Right renal pelvis (tissue), 4 donors: ENCODE measurements around the gene U2AF2. TPM values are rescaled to one million over a fixed set of nuclear protein-coding genes. Genes with fewer than 3 reads are reported as not detected.

Source experiments
- DNase-seq, 4 donors: peaks; one replicate each; pipeline ENCODE4 v3.0.0-alpha.2; 2013; ENCODE audit warnings: low read depth in 4 of 4, low spot score in 3 of 4, missing footprints in 1 of 4
- polyA plus RNA-seq, 4 donors: library from polyadenylated mRNA; unstranded; fragments of 120-200 nt; gene quantifications; one replicate each; pipeline ENCODE4 v1.2.1, GENCODE V29; 2013; ENCODE audit not compliant: insufficient read length in 4 of 4

Gene U2AF2
- polyA plus RNA-seq, 4 donors, result 178 to 218 (median 182) TPM

GRCh38 chr19:55642153-55643002, 12.5 kb upstream of the U2AF2 start:
- DNase-seq, result no peak

GRCh38 chr19:55643003-55643886, 11.6 kb upstream of the U2AF2 start, which contains the start of gene ZNF581:
ZNF581 (plus strand) TSS chr19:55643649; CDS start chr19:55644572, 923 bp downstream.
- peak in 1 of 4 donors; percentile 65 for DNase-seq

GRCh38 chr19:55643887-55644176, 11.0 kb upstream of the U2AF2 start:
- no peak for DNase-seq

DNA sequence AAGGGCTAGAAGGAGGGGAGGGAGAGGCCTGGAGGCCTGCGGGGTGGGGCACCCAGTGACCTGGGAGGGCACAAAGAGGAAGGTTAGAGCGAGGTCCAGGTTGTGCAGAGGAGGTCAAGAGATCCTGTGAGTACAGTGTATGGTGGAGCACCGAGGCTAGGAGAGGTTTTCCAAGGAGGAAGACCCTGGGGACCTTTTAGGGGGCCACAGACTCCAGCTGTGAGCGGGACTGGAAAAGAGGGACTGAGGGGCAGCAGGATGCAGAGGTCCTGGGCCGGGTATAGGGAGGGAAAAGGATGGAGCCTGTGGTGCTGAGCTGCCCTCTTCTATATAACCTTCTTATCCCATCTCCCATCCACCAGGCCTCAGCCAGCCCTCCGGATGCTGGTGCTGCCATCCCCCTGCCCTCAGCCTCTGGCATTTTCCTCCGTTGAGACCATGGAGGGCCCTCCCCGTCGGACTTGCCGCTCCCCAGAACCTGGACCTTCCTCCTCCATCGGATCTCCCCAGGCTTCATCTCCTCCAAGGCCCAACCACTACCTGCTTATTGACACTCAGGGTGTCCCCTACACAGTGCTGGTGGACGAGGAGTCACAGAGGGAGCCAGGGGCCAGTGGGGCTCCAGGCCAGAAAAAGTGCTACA, 10.5 kb upstream of the U2AF2 start:
- DNase-seq, result no peak

- no peak for DNase-seq
Observed at GRCh38 chr19:55644842-55645511, 9.9 kb upstream of the U2AF2 start.

DNA sequence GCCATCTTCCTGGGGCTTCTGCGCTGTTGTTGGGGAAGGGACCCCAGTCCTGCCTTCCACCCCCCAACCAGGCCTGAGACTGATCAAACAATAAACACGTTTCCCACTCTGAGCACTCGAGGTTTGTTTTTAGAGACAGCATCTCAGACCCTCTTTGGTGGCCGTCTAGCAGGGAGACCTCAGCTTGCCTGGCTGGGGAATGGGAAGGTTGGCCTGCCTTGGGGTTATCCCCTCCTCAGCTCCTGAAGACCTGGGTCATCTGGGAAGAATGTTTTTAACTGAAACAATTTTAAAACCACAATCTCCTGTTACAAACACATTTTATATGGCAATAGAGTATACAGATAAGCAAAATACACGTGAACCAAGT, 9.3 kb upstream of the U2AF2 start:
- DNase-seq, result no peak

- no peak for DNase-seq
Observed at GRCh38 chr19:55646889-55647731, 7.7 kb upstream of the U2AF2 start.

DNA sequence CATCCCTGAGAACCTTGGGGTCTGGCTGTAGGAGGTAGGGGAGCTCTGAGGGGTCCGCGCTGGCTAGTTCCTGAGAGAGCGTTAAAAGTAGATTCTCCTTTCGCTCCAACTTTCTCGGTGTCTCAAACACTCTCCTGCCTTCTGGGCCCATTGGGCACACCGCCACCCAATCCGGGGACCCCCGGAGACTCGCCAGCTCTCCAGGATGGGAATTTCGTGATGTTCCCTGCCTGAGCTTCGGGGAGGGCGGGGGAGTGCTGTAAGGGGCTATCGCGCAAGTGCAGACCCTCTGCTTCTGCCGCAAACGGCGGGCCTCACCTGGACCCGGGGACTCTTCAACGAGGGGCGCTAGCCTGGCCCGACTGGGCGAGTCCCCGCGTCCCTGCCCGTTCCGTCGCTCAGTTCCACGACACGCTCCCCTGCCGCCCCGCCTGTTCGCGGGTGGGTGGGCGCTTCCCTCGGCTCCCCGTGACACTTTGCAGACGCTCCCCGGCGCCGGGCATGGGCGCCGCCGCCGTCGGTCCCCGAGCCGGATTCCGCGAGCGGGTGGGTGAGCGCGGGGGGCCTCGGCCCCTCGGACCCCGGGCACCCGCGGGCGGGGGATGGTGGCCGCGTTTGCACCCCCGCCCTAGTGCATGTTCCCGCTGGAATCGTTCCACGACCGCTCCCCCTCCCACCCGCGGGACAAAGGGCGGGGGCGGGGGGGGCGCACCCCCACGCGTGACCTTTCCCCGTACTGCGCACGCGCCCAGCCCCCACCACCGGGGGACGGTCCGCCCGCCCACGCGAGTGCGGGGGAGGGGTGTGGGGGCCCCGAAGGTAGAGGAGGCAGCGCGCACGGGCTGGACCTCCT, 6.9 kb upstream of the U2AF2 start, which contains the start of gene CCDC106:
CCDC106 (plus strand) TSS at position 481 of the 853 bp plus-strand sequence. CDS start 835 bp downstream, outside the sequence.
- peak in 2 of 4 donors; percentile 62 to 78 for DNase-seq

DNA sequence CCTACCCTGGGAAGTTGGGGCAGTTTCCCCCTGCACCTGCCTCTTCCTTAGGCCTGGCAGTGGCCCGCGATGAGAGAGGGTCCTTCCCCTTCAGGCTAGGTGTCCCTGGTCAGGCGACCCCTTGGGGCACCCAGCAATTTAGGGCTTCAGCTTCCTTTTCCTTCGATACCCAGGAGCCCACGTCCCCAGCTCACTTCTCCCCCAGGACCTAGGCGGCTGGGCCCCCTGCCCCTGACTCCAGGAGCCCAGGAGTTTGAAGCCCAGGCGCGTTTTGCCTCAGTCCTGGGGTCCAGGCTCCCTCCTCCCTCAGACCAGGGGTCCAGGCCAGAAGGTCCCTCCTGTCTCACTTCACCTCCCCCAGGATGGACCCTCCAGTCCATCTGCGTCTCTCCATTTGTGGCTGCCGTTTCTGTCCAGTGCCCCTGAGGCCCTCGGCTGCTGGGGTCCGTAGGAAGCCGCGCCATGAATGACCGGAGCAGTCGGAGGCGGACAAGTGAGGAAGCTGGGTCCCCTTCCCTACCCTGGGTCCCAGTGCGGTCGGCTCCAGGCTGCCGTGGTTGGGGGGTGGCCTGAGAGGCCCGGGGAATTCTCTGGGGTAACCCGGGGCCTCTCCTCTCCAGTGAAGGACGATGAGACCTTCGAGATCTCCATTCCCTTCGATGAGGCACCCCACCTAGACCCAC, 6.1 kb upstream of the U2AF2 start:
- DNase-seq, result no peak

GRCh38 chr19:55649268-55650125, 5.3 kb upstream of the U2AF2 start:
- no peak for DNase-seq

- DNase-seq, result no peak
Observed at GRCh38 chr19:55650126-55650557, 4.7 kb upstream of the U2AF2 start.

GRCh38 chr19:55650602-55651230, 4.1 kb upstream of the U2AF2 start:
- no peak for DNase-seq

DNA sequence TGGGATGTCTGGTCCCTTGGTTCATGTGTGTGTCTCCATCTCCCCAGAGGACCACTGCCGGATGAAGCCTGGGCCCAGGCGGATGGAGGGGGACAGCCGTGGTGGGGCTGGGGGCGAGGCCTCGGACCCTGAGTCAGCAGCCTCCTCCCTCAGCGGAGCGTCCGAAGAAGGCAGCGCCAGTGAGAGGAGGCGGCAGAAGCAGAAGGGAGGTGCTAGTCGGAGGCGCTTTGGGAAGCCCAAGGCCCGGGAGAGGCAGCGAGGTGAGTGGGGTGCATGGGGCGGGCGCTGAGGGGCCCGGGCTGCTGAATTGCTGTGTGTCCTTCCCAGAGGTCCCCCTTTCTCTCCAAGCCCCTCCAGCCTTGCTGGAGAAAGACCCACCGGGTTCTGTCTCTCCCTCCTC, 3.6 kb upstream of the U2AF2 start:
- DNase-seq, result no peak

GRCh38 chr19:55652311-55653128, 2.3 kb upstream of the U2AF2 start:
- no peak for DNase-seq

- DNase-seq, result peak; percentile 98 to 100 (median 99)
Observed at GRCh38 chr19:55653651-55654322, 1.0 kb upstream of the U2AF2 start.
